Left ventricle myocardium inferior (tissue), 1 donor: ENCODE measurements around the gene AP1G1. TPM values are rescaled to one million over a fixed set of nuclear protein-coding genes. Genes with fewer than 3 reads are reported as not detected.

Experiments
- DNase-seq: peaks from one replicate; pipeline ENCODE4 v3.0.0-alpha.2; 2020
- H3K27ac ChIP-seq: fragments of 200-600 bp; replicated peaks from 2 replicates; pipeline ENCODE4 v1.8.0; 2021
- H3K27me3 ChIP-seq: fragments of 200-600 bp; 2 replicates; pipeline ENCODE4 v1.8.0; 2021; ENCODE audit warnings: low read depth
- H3K36me3 ChIP-seq: fragments of 200-600 bp; 2 replicates; pipeline ENCODE4 v1.8.0; 2021
- H3K4me1 ChIP-seq: fragments of 200-600 bp; 2 replicates; pipeline ENCODE4 v1.8.0; 2021
- H3K4me3 ChIP-seq: fragments of 200-600 bp; 2 replicates; pipeline ENCODE4 v1.8.0; 2021; ENCODE audit warnings: mild to moderate bottlenecking, moderate library complexity
- H3K9me3 ChIP-seq: fragments of 200-600 bp; replicated peaks from 2 replicates; pipeline ENCODE4 v1.8.0; 2021
- CTCF ChIP-seq: fragments of 200-600 bp; IDR thresholded peaks from 2 replicates; pipeline ENCODE4 v1.8.0; 2021; ENCODE audit warnings: antibody characterized with exemption, mild to moderate bottlenecking, borderline replicate concordance
- intact Hi-C: fragments of 100-400 bp; cut with micrococcal nuclease; formaldehyde crosslinking; loops from one replicate; pipeline ENCODE4 v1.11.0; 2022
- total RNA-seq: library from RNA; stranded (reverse); fragmentation: NEBNext Ultra II Directional; extraction: Animal tissue kit (Norgen Biotek cat#: 25700); gene quantifications from one replicate; pipeline ENCODE4 v1.2.1, GENCODE V29; 2021
- donor health status: DM: no; HTN: yes; CAD: no; lungs with severe emphysema.

AP1G1 gene
- total RNA-seq, 1 donor from 2014 or later, result 30.7 TPM

DNA sequence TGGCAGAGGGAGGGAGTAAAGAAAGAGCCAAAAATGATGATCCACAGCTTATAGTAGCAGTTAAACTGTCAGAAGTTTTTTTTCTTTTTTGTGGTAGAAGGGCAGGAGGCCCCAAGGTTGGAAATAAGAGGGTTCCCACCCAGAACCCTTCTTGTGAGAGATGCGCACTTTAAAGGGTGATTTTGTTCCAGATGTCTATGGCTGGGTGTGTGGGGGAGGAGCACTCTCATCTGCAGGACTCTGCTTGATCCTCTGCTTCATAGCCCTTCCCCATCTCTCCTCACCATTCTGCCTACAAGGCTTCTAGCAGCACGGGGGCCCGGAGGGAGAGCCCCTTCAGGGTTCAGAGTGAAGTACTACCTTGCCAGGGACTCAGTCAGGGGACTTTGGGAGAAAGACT lies 43.5 kb upstream of the AP1G1 start:
- intact Hi-C loops, result no loop called here
- TF ChIP-seq CTCF, result no peak
- Histone ChIP-seq H3K27ac (no peak overlapping the region), H3K4me3 (no peak overlapping the region), H3K36me3 (peaks cover 58% of the 10 kb centered on the region), H3K4me1 (peaks cover 58% of the 10 kb centered on the region), H3K9me3 (no peaks in the 10 kb centered on the region), H3K27me3 (no peaks in the 10 kb centered on the region)
- DNase-seq, result no peak

DNA sequence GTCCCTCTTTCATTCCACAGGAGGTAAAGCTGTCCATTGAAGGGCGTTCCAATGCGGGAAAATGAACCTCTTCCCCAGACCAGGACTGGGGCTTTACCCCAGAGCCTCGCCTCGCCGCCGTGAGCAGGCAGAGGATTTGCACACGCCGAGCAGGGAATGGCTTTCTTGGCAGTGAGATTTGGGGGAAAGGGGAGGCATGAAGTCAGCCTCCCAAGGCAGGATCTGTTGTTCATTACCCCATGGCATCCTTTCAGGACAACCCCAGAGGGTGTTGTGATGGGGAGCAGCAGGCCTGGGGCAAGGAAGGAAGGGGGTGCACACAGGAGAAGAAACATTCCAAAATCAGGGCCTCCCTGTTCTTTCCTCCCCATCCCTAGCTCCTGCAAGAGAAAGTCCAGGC lies 43.1 kb upstream of the AP1G1 start:
- H3K9me3 ChIP-seq, result no peaks in the 10 kb centered on the region
- no peak for TF ChIP-seq CTCF
- peaks cover 58% of the 10 kb centered on the region for H3K36me3 ChIP-seq
- intact Hi-C loops, result no loop called here
- H3K4me3 ChIP-seq, result no peak overlapping the region
- H3K27ac ChIP-seq, result no peak overlapping the region
- no peak for DNase-seq
- H3K27me3 ChIP-seq, result no peaks in the 10 kb centered on the region
- H3K4me1 ChIP-seq, result peaks cover 58% of the 10 kb centered on the region

- H3K36me3 ChIP-seq, result peaks cover 55% of the 10 kb centered on the region
- no peak for DNase-seq
Observed at GRCh38 chr16:71848622-71849021, 40.0 kb upstream of the AP1G1 start.

GRCh38 chr16:71847096-71847495 lies 38.5 kb upstream of the AP1G1 start:
- peaks cover 42% of the 10 kb centered on the region for H3K36me3 ChIP-seq
- intact Hi-C loops, result no loop called here
- no peaks in the 10 kb centered on the region for H3K27me3 ChIP-seq
- H3K9me3 ChIP-seq, result no peaks in the 10 kb centered on the region
- no peak for DNase-seq
- H3K4me1 ChIP-seq, result peaks cover 37% of the 10 kb centered on the region
- TF ChIP-seq CTCF, result no peak
- peak overlapping the region; percentile 100 for H3K4me3 ChIP-seq
- no peak overlapping the region for H3K27ac ChIP-seq

More at GRCh38 chr16:71848622-71849021, 40.0 kb upstream of the AP1G1 start:
- no peak for TF ChIP-seq CTCF
- H3K4me1 ChIP-seq, result peaks cover 44% of the 10 kb centered on the region
- H3K4me3 ChIP-seq, result no peak overlapping the region
- no peak overlapping the region for H3K27ac ChIP-seq
- no peaks in the 10 kb centered on the region for H3K27me3 ChIP-seq
- H3K9me3 ChIP-seq, result no peaks in the 10 kb centered on the region
- intact Hi-C loops, result no loop called here

DNA sequence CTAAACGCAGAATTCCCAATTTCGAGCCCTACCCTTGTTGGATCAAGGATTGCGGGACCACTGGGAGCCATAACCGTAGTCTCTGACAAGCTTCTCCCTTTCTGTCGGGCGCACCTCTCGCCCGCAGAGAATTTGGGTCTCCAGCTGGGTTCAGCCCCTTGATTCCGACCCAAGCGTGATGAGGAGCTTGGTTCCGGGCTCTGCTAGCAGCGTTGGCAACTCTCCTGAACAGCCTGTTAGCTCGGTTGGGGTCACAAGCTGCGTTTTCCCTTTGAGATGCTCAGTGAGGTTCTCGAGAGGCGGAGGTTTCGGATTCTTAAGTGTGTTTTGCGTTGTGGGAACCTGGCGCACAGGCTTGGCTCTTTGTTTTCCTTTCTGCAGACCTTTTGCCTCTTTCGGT lies 37.8 kb upstream of the AP1G1 start:
- Histone ChIP-seq H3K4me1 (peaks cover 37% of the 10 kb centered on the region), H3K4me3 (peak overlapping the region; percentile 100), H3K27me3 (no peaks in the 10 kb centered on the region), H3K9me3 (no peaks in the 10 kb centered on the region), H3K36me3 (peaks cover 36% of the 10 kb centered on the region), H3K27ac (peak overlapping the region; percentile 93)
- no peak for DNase-seq
- no peak for TF ChIP-seq CTCF
- intact Hi-C loops, result no loop called here
